Measurements from ENCODE around the gene HSPA12B.

HSPA12B gene
- 0 to 0.27 (median 0.19) reads per million in 4 experiments for total RNA-seq

- DNase-seq: no peak
These were observed at the start of gene HSPA12B for GRCh38 chr20:3732327-3733118. Gene HSPA12B, plus strand, starts transcription at chr20:3732685. Its CDS starts 5,990 bp downstream, at chr20:3738675.

GRCh38 chr20:3685341-3685740 lies 47.1 kb upstream of the HSPA12B start:
- no peak for DNase-seq

- DNase-seq: no peak
These were observed 46.1 kb upstream of the HSPA12B start for GRCh38 chr20:3686421-3686820.

- no peak for DNase-seq
These were observed 45.6 kb upstream of the HSPA12B start for GRCh38 chr20:3686867-3687321.

- DNase-seq: no peak
These were observed 44.8 kb upstream of the HSPA12B start for GRCh38 chr20:3687655-3688054.

GRCh38 chr20:3689978-3690377 lies 42.5 kb upstream of the HSPA12B start:
- DNase-seq: no peak

- DNase-seq: no peak
These were observed 42.1 kb upstream of the HSPA12B start for GRCh38 chr20:3690413-3690812.

GRCh38 chr20:3691306-3691705 lies 41.2 kb upstream of the HSPA12B start:
- DNase-seq: no peak

- no peak for DNase-seq
These were observed 40.6 kb upstream of the HSPA12B start for GRCh38 chr20:3691897-3692296.

- DNase-seq: no peak
These were observed 39.7 kb upstream of the HSPA12B start for GRCh38 chr20:3692706-3693294.

GRCh38 chr20:3693376-3693775 lies 39.1 kb upstream of the HSPA12B start:
- DNase-seq: no peak

- no peak for DNase-seq
These were observed 37.6 kb upstream of the HSPA12B start for GRCh38 chr20:3694864-3695263.

GRCh38 chr20:3696200-3696599 lies 36.3 kb upstream of the HSPA12B start:
- DNase-seq: no peak

- DNase-seq: no peak
These were observed 35.5 kb upstream of the HSPA12B start for GRCh38 chr20:3696745-3697587.

- no peak for DNase-seq
These were observed 34.7 kb upstream of the HSPA12B start for GRCh38 chr20:3697588-3698305.

- DNase-seq: no peak
These were observed 33.9 kb upstream of the HSPA12B start for GRCh38 chr20:3698591-3699001.

- DNase-seq: no peak
These were observed 33.4 kb upstream of the HSPA12B start for GRCh38 chr20:3699037-3699436.

GRCh38 chr20:3701061-3701998 lies 31.2 kb upstream of the HSPA12B start:
- DNase-seq: no peak

- DNase-seq: no peak
These were observed 29.7 kb upstream of the HSPA12B start for GRCh38 chr20:3702611-3703391.

- DNase-seq: no peak
These were observed 28.4 kb upstream of the HSPA12B start for GRCh38 chr20:3704087-3704486.
